SKM-1 (cell line): ENCODE results near the gene GLP2R.

Experiments used
- DNase-seq: peaks from one replicate; lab custom pipeline; 2025; ENCODE audit not compliant: unreplicated experiment; lab: John Stamatoyannopoulos, UW

Gene GLP2R

DNA sequence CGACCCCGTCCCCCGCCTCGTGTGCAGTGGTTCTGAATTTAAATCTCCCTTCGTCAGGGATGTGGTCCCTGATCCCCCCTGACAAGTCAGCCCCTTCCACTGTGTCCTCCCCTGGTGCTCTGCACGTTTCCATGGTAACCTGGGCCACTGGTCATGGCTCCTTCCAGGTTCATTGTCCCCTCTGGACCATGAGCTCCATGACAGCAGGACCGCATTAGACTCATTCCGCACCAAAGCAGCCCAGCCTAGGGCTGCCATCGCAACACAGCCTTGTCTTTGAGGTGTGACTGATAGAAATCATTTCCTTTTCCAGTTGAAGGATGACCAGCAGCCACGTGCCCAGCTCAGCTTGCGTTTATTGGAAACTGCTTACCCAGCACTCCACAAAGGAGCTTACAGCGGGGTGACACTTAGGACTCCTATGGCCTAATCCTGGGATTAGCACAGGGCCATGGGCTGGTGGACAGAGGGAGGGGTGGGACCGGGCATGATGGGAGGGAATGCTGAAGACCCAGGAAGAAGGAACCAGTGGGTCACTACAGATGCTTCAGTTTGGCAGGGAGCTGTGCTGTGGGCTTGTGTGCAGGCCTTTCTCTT, 71.7 kb downstream of the GLP2R start:
- DNase-seq = no peak

GRCh38 chr17:9898812-9899211, 73.1 kb downstream of the GLP2R start:
- no peak for DNase-seq

GRCh38 chr17:9899280-9900043, 73.7 kb downstream of the GLP2R start:
- DNase-seq = no peak

GRCh38 chr17:9900044-9900594, 74.4 kb downstream of the GLP2R start:
- DNase-seq = no peak

GRCh38 chr17:9900784-9901183, 75.1 kb downstream of the GLP2R start:
- DNase-seq = no peak

DNA sequence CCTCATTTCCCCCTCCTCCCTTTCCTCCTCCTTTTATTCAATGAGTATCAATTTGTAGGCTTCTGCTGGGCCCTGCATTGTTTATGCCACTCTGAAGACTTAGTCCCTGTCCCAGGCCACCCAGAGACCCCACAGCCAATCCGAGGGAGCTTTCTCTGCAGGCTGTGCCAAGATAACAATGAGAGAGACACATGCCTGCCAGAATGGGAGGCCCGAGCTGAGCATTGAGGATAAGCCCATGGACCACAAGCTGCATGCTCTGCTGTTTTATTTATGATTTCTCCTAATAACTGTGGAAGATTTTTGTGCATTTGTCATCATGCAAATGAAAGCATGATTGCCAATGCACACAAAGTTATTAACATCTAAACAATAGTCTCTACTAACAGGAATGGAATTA, 76.4 kb downstream of the GLP2R start:
- DNase-seq = no peak

GRCh38 chr17:9904277-9905077, 78.8 kb downstream of the GLP2R start:
- DNase-seq = no peak

DNA sequence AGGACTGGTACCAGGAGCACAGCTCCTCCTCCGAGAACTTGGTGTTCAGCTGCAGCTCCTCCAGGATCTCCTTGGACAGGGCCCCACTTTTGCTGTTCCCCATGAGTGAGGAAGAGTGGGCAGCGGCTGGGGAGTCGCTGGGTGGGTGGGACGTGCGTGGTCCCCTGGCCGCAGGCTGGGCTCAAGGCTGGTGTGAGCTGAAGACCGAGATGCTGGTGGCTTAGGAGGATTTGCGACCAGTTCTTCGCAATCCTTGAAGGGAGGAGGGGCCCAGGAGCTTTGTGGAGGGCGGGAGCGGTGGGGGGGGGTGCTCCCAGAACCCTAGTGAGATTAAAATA, 79.3 kb downstream of the GLP2R start, which contains the start of gene RCVRN:
Gene RCVRN, minus strand, starts transcription at position 194 of the 338 bp plus-strand sequence. Its CDS starts 91 bp downstream, at position 103.
- DNase-seq = no peak

- no peak for DNase-seq
Observed at GRCh38 chr17:9905902-9906301, 80.2 kb downstream of the GLP2R start.

GRCh38 chr17:9906616-9907015, 80.9 kb downstream of the GLP2R start:
- DNase-seq = no peak

DNA sequence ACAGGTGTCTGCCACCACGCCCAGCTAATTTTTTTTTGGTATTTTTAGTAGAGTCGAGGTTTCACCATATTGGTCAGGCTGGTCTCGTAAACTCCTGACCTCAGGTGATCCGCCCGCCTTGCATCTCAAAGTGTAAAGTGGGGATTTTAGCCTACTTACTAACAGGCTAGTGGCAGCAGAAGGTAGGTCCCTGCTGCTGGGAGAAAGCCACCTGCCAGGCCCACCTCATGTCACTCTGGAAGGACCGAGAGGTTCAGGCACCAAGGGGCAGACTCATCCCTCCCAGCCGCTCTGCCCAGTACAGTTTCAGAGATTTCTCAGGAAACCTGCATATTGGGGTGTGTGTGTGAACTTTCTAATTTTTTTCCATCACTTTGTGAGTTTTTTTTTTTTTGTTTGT, 81.4 kb downstream of the GLP2R start:
- no peak for DNase-seq

- DNase-seq = no peak
Observed at GRCh38 chr17:9907883-9908648, 82.3 kb downstream of the GLP2R start.

DNA sequence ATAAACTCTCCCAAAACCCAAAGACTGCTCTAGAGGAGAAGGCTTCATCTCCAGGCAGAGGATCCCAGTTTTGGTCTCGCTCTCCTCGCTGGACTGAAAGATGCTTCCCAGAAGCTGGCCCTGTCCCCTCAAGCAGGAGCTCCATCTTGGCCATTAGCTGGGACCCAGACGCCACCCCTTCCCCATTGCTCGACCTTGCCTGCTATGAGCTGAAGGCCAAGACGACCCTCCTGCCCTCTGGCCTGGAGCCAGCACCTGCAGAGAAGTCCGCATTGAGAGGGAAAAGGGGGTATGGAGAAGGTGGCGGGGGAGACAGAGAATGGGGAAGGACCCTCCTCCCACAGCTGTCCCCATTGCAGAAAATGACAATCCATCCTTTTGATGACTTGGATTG, 82.9 kb downstream of the GLP2R start:
- no peak for DNase-seq

DNA sequence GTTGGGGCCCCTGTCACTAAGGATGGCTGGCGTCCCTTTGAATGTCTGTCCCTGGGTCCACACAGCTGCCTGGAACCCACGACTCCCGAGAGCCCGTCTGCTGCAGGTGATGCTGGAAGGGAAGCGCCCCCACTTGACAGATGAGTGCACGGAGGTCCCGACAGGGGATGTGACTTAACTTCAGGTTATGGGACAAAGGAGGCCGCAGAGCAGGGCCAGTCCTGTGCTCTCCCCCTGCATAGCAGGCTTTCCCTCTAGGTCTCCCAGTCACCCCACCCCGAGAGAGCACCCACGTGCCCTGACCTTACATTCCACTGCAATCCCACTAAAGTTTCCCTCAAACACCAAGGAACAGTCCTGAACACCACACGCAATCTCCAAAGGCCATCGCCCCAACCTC, 85.4 kb downstream of the GLP2R start:
- DNase-seq = no peak

GRCh38 chr17:9912121-9913099, 86.7 kb downstream of the GLP2R start:
- DNase-seq = no peak

- no peak for DNase-seq
Observed at GRCh38 chr17:9913476-9913875, 87.8 kb downstream of the GLP2R start.

DNA sequence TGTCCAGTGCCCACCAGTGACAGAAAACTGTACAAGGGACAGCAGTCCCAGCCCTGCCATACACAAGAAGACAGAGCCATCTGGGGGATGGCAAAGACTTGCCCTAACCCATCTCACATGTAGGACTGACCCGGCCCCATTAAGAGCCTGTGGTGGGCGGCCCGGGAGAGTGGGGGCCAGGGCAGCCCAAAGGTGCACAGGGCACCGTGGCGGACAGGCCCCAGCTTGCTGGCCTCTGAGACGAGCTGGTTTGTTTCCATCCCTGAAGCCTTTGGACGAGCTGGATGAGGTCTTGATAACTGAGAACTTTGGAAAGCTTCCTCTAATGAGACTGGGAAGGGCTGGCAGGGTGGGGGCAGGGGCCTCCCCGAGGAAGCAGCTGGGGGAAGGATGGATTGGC, 90.4 kb downstream of the GLP2R start:
- no peak for DNase-seq

DNA sequence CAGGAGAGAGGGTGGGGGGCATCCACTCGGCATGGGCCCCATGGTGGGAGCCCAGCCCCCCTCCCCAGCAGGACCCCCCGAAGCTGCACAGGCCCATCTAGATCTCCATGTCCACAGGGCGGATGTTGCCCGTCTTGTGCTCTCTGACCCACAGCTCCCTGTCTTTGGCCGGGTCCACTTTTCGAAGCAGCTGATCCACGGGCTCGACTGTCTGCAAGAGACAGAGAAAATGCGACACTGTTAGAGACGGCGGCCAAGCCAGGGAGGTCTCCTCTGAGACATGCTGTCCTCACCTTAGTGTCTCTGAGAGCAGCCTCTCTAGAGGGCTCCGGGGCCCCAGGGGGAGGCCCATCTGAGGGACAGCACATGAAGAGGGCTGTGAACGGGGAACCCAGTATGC, 91.4 kb downstream of the GLP2R start:
- DNase-seq = no peak

GRCh38 chr17:9917801-9918200, 92.1 kb downstream of the GLP2R start:
- DNase-seq = no peak

DNA sequence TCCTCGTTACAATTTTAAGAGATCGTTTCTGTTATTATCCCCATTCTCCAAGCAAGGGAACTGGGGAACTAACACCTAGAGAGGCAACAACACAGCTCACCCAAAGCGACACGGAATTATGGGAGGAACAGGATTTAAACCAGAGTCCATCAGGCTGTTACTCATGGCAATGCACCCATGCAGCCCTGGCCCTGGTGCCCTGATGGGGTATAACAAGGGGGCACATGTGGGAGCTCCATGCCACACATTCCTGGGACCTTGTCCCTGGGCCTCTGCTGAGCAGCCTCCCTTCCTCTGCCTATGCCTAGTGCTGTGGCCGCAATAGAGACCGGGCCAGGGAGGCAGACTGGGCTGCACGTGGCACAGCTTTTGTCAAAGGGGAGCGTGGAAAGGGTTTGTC, 92.6 kb downstream of the GLP2R start:
- no peak for DNase-seq
